AG09319 (cell line): ENCODE results near the gene CPA2.
A peak's percentile ranks its signal among the peaks of the same experiment; 100 is the strongest.
"Not testable (repeated sequence)": the region's sequence is repeated elsewhere in the genome, so short reads cannot be mapped to it uniquely, and the experiment has no call there.

ENCODE experiments used
- DNase-seq: peaks from one replicate; pipeline ENCODE4 v3.0.0-alpha.2; 2010; ENCODE audit warnings: low read depth; ENCODE audit errors: extremely low read depth
- CTCF ChIP-seq: IDR thresholded peaks from 2 replicates; pipeline ENCODE4 v1.5.1; 2011; ENCODE audit warnings: low read depth, mild to moderate bottlenecking, inconsistent platforms, low read length, moderate library complexity

CPA2 gene

GRCh38 chr7:130240240-130240639 is 26.4 kb upstream of the CPA2 start:
- DNase-seq, result no peak
- no peak for TF ChIP-seq CTCF

- peak; percentile 92 for TF ChIP-seq CTCF
- DNase-seq, result peak; percentile 7
Observed at GRCh38 chr7:130242198-130243014, 24.3 kb upstream of the CPA2 start.

DNA sequence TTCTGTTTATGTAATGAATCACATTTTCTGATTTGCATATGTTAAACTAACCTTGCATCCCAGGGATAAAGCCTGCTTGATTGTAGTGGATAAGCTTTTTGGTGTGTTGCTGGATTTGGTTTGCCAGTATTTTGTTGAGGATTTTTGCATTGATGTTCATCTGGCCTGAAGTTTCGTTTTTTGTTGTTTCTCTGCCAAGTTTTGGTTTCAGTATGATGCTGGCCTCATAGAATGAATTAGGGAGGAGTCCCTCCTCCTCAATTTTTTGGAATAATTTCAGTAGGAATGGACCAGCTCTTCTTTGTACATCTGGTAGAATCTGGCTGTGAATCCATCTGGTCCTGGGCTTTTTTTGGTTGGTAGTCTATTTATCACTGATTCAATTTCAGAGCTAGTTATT is 23.2 kb upstream of the CPA2 start:
- not testable (repeated sequence) for DNase-seq

DNA sequence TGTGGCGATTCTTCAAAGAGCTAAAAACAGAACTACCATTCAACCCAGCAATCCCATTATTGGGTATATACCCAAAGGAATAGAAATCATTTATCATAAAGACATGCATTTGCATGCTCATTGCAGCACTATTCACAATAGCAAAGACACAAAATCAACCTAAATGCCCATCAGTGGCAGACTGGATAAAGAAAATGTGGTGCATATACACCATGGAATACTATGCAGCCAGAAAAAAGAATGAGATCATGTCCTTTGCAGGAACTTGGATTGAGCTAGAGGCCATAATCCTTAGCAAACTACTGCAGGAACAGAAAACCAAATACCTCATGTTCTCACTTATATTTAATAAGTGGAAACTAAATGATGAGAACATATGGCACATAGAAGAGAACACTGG is 20.2 kb upstream of the CPA2 start:
- DNase-seq, result not testable (repeated sequence)

DNA sequence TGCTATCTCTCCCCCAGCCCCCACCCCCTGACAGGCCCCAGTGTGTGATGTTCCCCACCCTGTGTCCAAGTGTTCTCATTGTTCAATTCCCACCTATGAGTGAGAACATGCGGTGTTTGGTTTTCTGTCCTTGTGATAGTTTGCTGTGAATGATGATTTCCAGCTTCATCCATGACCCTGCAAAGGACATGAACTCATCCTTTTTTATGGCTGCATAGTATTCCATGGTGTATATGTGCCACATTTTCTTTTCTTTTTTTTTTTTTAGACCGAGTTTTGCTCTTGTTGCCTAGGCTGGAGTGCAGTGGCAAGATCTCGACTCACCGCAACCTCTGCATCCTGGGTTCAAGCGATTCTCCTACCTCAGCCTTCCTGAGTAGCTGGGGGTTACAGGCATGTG is 17.8 kb upstream of the CPA2 start:
- DNase-seq, result not testable (repeated sequence)

DNA sequence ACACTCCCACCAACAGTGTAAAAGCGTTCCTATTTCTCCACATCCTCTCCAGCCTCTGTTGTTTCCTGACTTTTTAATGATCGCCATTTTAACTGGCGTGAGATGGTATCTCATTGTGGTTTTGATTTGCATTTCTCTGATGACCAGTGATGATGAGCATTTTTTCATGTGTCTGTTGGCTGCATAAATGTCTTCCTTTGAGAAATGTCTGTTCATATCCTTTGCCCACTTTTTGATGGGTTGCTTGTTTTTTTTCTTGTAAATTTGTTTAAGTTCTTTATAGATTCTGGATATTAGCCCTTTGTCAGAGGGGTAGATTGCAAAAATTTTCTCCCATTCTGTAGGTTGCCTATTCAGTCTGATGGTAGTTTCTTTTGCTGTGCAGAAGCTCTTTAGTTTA is 17.0 kb upstream of the CPA2 start:
- not testable (repeated sequence) for DNase-seq

- no peak for DNase-seq
Observed at GRCh38 chr7:130254555-130254954, 12.1 kb upstream of the CPA2 start.

DNA sequence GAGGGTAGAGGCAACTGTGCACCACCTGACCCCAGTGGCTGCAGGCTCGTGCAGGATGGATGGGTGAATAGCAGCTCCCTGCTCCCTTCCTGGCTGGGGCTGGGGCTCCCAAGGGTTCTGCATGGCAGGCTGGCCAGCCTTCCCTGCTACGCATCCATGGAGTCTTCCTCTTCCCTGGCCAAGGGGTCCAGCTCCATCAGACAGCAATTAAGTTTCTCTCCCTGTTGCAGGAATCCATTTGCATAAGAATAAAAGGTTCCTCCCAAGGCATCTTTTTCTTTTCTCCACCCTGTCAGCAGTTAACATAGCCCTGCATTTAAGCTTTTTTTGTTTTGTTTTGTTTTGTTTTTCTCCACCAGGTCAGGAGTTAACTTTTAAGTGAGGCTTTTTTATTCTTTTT is 10.0 kb upstream of the CPA2 start:
- TF ChIP-seq CTCF, result no peak

More at GRCh38 chr7:130254555-130254954, 12.1 kb upstream of the CPA2 start:
- TF ChIP-seq CTCF, result no peak

GRCh38 chr7:130258494-130259078 is 8.1 kb upstream of the CPA2 start:
- no peak for TF ChIP-seq CTCF
- no peak for DNase-seq

More for the DNA sequence above, 10.0 kb upstream of the CPA2 start:
- DNase-seq, result no peak
